GM21515 (cell line): ENCODE data around the gene OR6C3.
"Not testable (repeated sequence)": the region's sequence is repeated elsewhere in the genome, so short reads cannot be mapped to it uniquely, and the experiment has no call there.

Experiments used
- ATAC-seq: cut with Tn5 transposase; IDR thresholded peaks from one replicate; pipeline ENCODE4 v1.9.1; 2021; ENCODE audit not compliant: unreplicated experiment

OR6C3 gene

DNA sequence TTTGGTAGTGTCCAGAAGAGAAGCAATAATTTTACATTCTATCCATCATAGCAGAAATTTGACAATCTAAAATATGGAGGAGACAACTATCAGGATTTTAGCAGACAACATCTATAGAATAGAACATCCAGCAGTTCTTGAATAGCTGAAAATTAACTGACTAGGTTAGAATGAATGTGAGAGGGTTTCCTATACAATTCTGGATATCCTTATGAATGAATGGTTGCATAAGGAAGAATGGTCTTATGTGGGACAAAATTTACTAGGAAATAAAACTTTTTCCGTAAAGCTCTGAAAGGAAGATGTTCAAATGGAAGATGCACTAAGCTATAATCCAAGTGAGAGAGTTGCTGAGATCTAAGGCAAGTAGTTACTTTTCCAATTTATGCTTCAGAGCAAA, at the start of gene OR6C3:
Gene OR6C3 (plus strand): TSS at position 301 of the 400 bp plus-strand sequence. CDS start 955 bp downstream, outside the sequence.
- ATAC-seq: no peak

DNA sequence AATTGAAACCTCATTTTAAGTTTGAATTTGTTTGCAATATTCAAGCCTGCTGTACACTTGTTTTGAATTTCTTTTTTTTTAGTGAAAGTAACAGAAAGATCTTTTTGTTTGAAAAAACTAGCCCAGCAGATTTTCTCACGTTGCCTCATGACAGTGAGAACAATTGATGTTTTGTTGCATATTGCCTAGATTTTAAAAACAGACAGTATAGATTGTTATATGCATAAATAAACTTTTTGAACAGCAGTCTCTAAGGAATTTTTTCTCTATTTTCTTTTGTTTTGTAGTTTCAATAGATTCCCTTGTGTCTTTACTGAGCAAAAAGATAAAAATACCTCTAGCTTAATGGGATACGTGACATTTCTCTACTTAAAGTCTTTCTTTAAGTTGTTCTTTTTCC, 49.6 kb upstream of the OR6C3 start:
- ATAC-seq: no peak

DNA sequence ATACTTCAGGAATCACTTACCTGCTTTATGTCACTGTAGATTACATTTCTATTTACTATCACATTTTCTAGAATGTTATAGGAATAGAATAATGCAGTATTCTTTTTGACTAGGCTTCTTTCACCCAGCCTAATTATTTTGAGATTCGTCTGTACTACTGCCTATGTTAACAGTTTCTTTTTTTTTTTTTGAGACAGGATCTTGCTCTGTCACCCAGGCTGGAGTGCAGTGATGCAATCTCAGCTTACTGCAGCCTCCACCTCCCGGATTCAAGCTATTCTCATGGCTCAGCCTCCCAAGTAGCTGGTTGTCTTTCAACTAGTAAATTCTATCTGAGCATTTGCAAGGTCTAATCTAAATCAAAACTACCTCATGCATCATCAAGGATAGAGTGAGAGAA, 40.5 kb upstream of the OR6C3 start:
- ATAC-seq: no peak

DNA sequence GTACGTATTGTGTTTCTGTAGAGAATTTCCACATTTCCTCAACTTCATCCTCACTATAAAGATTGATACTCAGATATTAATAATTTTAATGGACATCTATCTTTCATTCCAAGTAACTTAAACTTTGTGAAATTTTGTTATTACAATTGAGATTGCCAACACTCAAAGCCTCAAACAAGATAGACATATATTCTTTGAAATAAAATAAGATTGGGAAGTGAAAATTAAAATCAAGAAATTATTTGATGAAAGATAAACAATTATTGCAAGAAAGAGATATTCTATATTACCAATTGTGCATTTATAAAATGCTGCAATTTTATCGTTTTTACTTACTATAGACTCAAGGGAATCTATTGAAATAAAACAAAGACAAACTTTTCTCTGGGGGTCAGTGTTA, 34.1 kb upstream of the OR6C3 start, which contains the start of gene OR6C6:
Gene OR6C6 (minus strand): TSS at position 101 of the 400 bp plus-strand sequence. CDS start 1,337 bp downstream, outside the sequence.
- no peak for ATAC-seq

DNA sequence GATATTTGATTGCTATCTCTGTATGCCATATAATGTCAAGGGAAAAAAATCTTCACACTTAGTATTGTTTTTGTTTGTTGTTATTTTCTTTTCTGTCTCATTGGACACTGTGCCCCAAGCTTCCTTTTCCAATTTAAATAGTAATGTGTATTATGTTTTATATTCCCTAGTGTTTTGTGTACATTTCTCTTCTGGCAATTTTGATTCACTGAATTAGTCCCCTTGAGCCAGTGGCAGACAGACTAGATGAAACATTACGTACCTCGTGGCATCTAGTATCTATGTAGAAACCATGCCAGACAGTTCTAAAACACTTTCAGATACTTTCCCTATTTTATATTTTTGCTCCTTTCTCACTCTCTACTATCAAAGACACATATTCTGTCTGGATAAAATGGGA, 16.5 kb upstream of the OR6C3 start, which contains the start of gene OR6C1:
Gene OR6C1 (plus strand): TSS at position 301 of the 400 bp plus-strand sequence. CDS start 6,257 bp downstream, outside the sequence.
- ATAC-seq: no peak

DNA sequence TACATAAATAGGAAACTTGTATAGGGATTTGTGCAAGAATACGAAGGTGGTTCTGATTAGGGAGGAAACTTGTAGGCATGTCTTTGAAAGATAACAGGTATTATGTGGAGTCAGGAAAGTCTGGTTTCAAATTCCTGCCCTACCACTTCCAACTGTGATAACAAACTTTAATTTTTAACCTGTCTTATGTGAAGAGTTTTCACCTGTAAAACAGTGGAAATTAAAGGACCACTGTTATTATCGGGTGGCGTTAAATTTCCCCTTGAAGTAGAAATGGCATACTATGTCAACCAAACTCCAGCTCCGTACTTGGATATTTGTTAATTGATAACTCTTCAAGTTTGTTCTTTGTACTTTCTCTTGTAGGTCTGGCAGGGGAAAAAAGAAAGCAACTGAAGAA, 10.3 kb upstream of the OR6C3 start:
- ATAC-seq: no peak

DNA sequence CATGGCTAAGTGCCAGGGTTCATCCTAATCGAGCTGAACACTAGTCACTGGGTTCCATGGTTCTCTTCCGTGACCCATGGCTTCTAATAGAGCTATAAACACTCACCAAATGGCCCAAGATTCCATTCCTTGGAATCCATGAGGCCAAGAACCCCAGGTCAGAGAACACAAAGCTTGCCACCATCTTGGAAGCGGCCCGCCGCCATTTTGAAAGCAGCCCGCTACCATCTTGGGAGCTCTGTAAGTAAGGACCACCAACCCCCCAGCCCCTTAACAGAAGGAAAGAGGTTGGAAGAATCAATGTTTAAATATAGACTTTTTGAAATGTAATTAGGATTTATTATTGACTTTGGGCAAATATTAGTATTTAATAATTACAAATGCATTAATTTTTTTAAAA, 4.7 kb upstream of the OR6C3 start:
- not testable (repeated sequence) for ATAC-seq

DNA sequence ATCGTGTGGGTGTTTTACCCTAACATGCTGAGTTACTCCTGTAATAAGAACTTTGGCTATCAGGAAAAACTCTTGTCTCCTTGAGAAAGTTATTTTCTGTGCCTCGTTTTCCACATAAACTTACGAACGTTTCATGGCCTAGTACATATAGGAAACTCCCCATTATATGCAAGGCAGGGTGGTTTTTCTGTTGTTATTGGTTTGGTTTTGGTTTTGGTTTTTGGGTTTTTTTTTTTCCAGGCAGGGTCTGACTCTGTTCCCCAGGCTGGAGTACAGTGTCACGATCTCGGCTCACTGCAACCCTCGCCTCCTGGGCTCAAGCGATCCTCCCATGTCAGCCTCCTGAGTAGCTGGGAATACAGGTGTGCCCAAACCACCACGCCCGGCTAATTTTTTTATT, 5.5 kb downstream of the OR6C3 start:
- ATAC-seq: no peak

DNA sequence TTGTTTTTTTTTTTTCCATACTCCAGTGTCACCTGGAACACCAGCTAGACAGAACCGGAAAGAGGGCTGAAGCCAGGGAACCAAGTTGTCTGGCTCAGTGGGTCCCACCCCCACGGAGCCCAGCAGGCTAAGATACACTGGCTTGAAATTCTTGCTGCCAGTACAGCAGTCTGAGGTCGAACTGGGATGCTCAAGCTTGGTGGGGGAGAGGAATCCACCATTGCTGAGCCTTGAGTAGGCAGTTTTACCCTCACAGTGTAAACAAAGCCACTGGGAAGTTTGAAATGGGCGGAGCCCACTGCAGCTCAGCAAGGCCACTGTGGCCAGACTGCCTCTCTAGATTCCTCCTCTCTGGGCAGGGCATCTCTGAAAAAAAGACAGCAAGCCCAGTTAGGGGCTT, 24.8 kb downstream of the OR6C3 start:
- ATAC-seq: not testable (repeated sequence)

DNA sequence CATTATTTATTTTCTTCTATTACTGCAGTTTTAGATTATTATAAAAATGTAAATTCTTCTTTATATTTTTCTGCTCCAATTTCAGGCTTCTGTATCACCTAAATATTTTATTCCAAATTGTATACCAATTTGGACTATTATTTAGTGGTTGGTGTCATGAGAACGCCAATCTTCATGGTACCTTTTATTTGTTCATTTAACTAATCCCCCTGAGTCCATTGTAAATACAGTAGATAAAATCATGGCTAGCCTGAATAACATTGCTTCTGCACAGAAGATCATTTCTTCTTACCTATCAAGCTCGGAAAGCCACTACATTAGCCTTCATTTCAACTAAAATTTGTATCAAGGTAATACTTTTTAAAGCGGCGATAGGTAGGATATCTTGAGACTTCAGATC, 32.1 kb downstream of the OR6C3 start, which contains the start of gene OR6C75:
Gene OR6C75 (plus strand): TSS at position 301 of the 400 bp plus-strand sequence. CDS start 2,136 bp downstream, outside the sequence.
- ATAC-seq: no peak

DNA sequence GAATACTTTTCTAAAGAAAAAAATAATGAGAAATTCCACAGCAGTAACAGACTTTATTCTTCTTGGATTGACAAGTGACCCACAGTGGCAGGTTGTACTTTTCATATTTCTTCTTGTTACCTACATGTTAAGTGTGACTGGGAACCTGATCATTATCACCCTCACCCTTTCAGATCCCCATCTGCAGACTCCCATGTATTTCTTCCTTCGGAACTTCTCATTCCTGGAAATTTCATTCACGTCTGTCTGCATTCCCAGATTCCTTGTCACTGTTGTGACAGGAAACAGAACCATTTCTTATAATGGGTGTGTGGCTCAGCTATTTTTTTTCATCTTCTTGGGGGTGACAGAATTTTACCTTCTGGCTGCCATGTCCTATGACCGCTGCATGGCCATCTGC, 34.5 kb downstream of the OR6C3 start:
- ATAC-seq: no peak

DNA sequence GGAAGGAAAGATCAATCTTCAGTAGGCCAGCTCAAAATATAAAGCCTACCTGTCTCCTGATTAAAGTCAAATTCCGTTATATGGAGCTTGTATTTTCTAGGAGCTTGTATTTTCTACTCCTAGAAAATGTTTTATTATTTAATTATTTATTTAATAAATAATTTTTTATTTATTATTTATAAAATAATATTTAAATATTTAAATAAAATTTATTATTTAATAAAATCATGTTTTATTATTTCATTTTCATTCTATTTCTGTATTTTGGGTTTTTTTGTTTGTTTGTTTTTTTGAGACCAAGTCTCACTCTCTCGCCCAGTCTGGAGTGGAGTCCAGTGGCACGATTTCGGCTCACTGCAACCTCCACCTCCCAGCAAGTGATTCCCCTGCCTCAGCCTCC, 42.0 kb downstream of the OR6C3 start:
- ATAC-seq: no peak
